ENCODE measurements around the gene ADAMTS17.

DNA sequence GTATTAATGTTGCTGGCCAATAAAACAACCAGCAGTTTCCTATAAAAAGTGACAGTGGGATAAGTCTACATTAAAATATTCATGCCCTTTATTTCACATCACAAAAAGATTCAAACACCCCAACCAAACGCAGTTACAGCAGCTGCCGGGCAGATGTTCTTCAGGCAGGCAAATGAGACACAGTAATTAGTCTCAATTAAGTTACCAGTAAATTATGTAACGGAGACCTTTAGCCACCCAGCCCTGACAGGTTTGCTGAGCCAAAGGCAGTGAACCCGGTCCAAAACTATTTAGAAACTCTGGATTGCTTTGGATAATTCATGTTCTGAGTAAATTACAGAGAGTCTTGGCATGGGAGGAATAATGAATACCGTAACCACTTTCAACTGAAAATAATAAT, 319.4 kb downstream of the ADAMTS17 start:
- TF ChIP-seq, protein P1, sequence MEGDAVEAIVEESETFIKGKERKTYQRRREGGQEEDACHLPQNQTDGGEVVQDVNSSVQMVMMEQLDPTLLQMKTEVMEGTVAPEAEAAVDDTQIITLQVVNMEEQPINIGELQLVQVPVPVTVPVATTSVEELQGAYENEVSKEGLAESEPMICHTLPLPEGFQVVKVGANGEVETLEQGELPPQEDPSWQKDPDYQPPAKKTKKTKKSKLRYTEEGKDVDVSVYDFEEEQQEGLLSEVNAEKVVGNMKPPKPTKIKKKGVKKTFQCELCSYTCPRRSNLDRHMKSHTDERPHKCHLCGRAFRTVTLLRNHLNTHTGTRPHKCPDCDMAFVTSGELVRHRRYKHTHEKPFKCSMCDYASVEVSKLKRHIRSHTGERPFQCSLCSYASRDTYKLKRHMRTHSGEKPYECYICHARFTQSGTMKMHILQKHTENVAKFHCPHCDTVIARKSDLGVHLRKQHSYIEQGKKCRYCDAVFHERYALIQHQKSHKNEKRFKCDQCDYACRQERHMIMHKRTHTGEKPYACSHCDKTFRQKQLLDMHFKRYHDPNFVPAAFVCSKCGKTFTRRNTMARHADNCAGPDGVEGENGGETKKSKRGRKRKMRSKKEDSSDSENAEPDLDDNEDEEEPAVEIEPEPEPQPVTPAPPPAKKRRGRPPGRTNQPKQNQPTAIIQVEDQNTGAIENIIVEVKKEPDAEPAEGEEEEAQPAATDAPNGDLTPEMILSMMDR (IDR thresholded peaks at IDR 0.05; ENCODE audit: low read depth, low read length): no peak
- no peak for TF ChIP-seq EZH2phosphoT487 (IDR thresholded peaks at IDR 0.05; ENCODE audit: low read depth)

Measured in OCI-LY3 (cell line).